ENCODE measurements around the gene SERPINB13.
"Not testable (repeated sequence)": the region's sequence is repeated elsewhere in the genome, so short reads cannot be mapped to it uniquely, and the experiment has no call there.

- TF ChIP-seq CTCF (optimal IDR thresholded peaks at IDR 0.05 in 1 of 3, IDR thresholded peaks at IDR 0.05 in 1 of 3, conservative IDR thresholded peaks at IDR 0.05 in 1 of 3; ENCODE audit: extremely low read depth in 1 of 3, insufficient read depth in 2 of 3, low read length in 3 of 3); EZH2 (IDR thresholded peaks at IDR 0.05; ENCODE audit: low read length): not testable (repeated sequence)
These were observed 57.6 kb downstream of the SERPINB13 start for GRCh38 chr18:63644694-63645093.

All from keratinocyte (primary cell).